Stomach (tissue), 4 donors: ENCODE measurements around the gene CACNA2D4.

Experiments used
- CTCF ChIP-seq, 7 experiments: fragments of 450-650 bp in 4 of 7; fragments of 200-600 bp in 3 of 7; sonication (generic) in 3 of 7; IDR thresholded peaks; one replicate each; pipeline ENCODE4 v1.5.1; 2016 to 2019; ENCODE audit warnings: antibody characterized with exemption in 7 of 7, control low read depth in 2 of 7, mild to moderate bottlenecking in 1 of 7
- EP300 ChIP-seq: sonication (generic); formaldehyde crosslinking; IDR thresholded peaks from one replicate; pipeline ENCODE4 v1.6.1; 2017; ENCODE audit warnings: antibody characterized with exemption
- POLR2A ChIP-seq, 4 donors: fragments of 450-650 bp; IDR thresholded peaks; one replicate each; pipeline ENCODE4 v1.6.1; 2016; ENCODE audit warnings: antibody characterized with exemption in 4 of 4, control low read depth in 2 of 4, mild to moderate bottlenecking in 1 of 4, moderate library complexity in 1 of 4
- POLR2AphosphoS5 ChIP-seq, 3 donors: sonication (generic); formaldehyde crosslinking; IDR thresholded peaks; one replicate each; pipeline ENCODE4 v1.6.1; 2016; ENCODE audit warnings: antibody characterized with exemption in 3 of 3

DNA sequence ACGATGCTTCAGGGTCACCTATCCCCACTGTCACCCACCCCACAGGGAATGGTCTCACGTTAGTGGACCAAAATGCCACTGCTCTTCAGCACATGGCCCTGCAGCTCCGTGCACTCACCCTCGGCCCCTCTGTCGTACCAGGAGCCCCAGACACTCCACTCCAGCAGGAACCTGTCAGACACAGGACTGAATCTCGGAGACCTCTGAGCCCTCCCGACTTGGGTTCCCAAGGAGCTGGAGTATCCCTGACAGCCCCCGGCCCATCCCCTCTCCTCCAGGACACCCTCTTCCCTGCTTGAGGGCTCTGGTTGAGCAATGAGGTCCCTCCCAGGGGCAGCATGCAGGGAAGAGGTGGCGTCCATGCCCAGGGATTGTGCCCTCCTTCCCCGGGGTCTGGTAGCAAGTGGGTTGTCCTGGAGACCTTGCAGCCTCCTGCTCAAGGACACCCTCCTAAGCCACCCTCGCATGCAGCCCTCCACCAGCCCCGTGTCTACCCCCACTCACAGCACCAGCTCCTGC is 118.5 kb downstream of the CACNA2D4 start:
- no peak for TF ChIP-seq CTCF (IDR thresholded peaks at IDR 0.05)
- no peak for TF ChIP-seq POLR2AphosphoS5 (IDR thresholded peaks at IDR 0.05)
- TF ChIP-seq POLR2A (IDR thresholded peaks at IDR 0.05), result no peak
- no peak for TF ChIP-seq EP300
